ENCODE measurements around the gene DPH5. TPM values are rescaled to one million over a fixed set of nuclear protein-coding genes. Genes with fewer than 3 reads are reported as not detected.

DPH5 gene
- total RNA-seq, 1 experiment from 2014 or later = 76.8 TPM

- Mint-ChIP-seq H3K4me3 (ENCODE audit: unreplicated experiment) (no peak overlapping the region), H3K36me3 (ENCODE audit: insufficient read depth, unreplicated experiment) (peaks cover 74% of the 10 kb centered on the region), H3K4me1 (ENCODE audit: insufficient read depth, unreplicated experiment) (peaks cover 2% of the 10 kb centered on the region), H3K9me3 (ENCODE audit: unreplicated experiment) (no peaks in the 10 kb centered on the region), H3K27ac (ENCODE audit: low read depth, unreplicated experiment) (no peak overlapping the region), H3K27me3 (ENCODE audit: insufficient read depth, unreplicated experiment) (no peaks in the 10 kb centered on the region)
- CTCF ChIA-PET = interaction anchor here (1.4 kb wide), 1 partner anchor 311 kb away, joined by 4 read pairs; no protein-coding TSS in a partner anchor
- POLR2A ChIA-PET = interaction anchor here (1.3 kb wide), 1 partner anchor 12 kb away, joined by 3 read pairs; no protein-coding TSS in a partner anchor
- BruUV-seq (replicated peaks) = no TSS peak
- DNase-seq (ENCODE audit: unreplicated experiment) = no peak
- intact Hi-C loops (cut with micrococcal nuclease) = no loop called here
- no peak for TF ChIP-seq CTCF (IDR thresholded peaks at IDR 0.05; ENCODE audit: unreplicated experiment)
Observed at GRCh38 chr1:100976936-100977335, 48.6 kb downstream of the DPH5 start.

- H3K27ac Mint-ChIP-seq (ENCODE audit: low read depth, unreplicated experiment) = no peak overlapping the region
- no peak overlapping the region for H3K4me3 Mint-ChIP-seq (ENCODE audit: unreplicated experiment)
- intact Hi-C loops (cut with micrococcal nuclease) = no loop called here
- BruUV-seq (replicated peaks) = no TSS peak
- peaks cover 54% of the 10 kb centered on the region for H3K36me3 Mint-ChIP-seq (ENCODE audit: insufficient read depth, unreplicated experiment)
- no peaks in the 10 kb centered on the region for H3K9me3 Mint-ChIP-seq (ENCODE audit: unreplicated experiment)
- no peak for TF ChIP-seq CTCF (IDR thresholded peaks at IDR 0.05; ENCODE audit: unreplicated experiment)
- peaks cover 4% of the 10 kb centered on the region for H3K4me1 Mint-ChIP-seq (ENCODE audit: insufficient read depth, unreplicated experiment)
- ChIA-PET POLR2A (no interaction called here), CTCF (interaction anchor here (0.6 kb wide), 1 partner anchor 25 kb away, joined by 3 read pairs; no protein-coding TSS in a partner anchor)
- peak; percentile 4 for DNase-seq (ENCODE audit: unreplicated experiment)
- H3K27me3 Mint-ChIP-seq (ENCODE audit: insufficient read depth, unreplicated experiment) = no peaks in the 10 kb centered on the region
Observed at GRCh38 chr1:100972185-100972584, 53.4 kb downstream of the DPH5 start.

GRCh38 chr1:100971021-100971420 is 54.6 kb downstream of the DPH5 start:
- BruUV-seq (replicated peaks) = no TSS peak
- no peaks in the 10 kb centered on the region for H3K27me3 Mint-ChIP-seq (ENCODE audit: insufficient read depth, unreplicated experiment)
- no peaks in the 10 kb centered on the region for H3K9me3 Mint-ChIP-seq (ENCODE audit: unreplicated experiment)
- intact Hi-C loops (cut with micrococcal nuclease) = no loop called here
- H3K27ac Mint-ChIP-seq (ENCODE audit: low read depth, unreplicated experiment) = no peak overlapping the region
- POLR2A ChIA-PET = interaction anchor here (1.7 kb wide), 1 partner anchor 9 kb away, joined by 3 read pairs; no protein-coding TSS in a partner anchor
- no peak overlapping the region for H3K4me3 Mint-ChIP-seq (ENCODE audit: unreplicated experiment)
- no peak for TF ChIP-seq CTCF (IDR thresholded peaks at IDR 0.05; ENCODE audit: unreplicated experiment)
- H3K4me1 Mint-ChIP-seq (ENCODE audit: insufficient read depth, unreplicated experiment) = peaks cover 4% of the 10 kb centered on the region
- peaks cover 56% of the 10 kb centered on the region for H3K36me3 Mint-ChIP-seq (ENCODE audit: insufficient read depth, unreplicated experiment)
- DNase-seq (ENCODE audit: unreplicated experiment) = no peak
- CTCF ChIA-PET = interaction anchor here (1.1 kb wide), 2 partner anchors 13 to 317 kb away, joined by 3 to 4 read pairs; no protein-coding TSS in a partner anchor

GRCh38 chr1:100969327-100969726 is 56.3 kb downstream of the DPH5 start:
- ChIA-PET POLR2A (no interaction called here), CTCF (no interaction called here)
- intact Hi-C loops (cut with micrococcal nuclease) = no loop called here
- no TSS peak for BruUV-seq (replicated peaks)
- no peak for DNase-seq (ENCODE audit: unreplicated experiment)
- peaks cover 60% of the 10 kb centered on the region for H3K36me3 Mint-ChIP-seq (ENCODE audit: insufficient read depth, unreplicated experiment)
- H3K9me3 Mint-ChIP-seq (ENCODE audit: unreplicated experiment) = no peaks in the 10 kb centered on the region
- no peak overlapping the region for H3K27ac Mint-ChIP-seq (ENCODE audit: low read depth, unreplicated experiment)
- no peak for TF ChIP-seq CTCF (IDR thresholded peaks at IDR 0.05; ENCODE audit: unreplicated experiment)
- H3K4me3 Mint-ChIP-seq (ENCODE audit: unreplicated experiment) = no peak overlapping the region
- H3K27me3 Mint-ChIP-seq (ENCODE audit: insufficient read depth, unreplicated experiment) = no peaks in the 10 kb centered on the region
- peaks cover 4% of the 10 kb centered on the region for H3K4me1 Mint-ChIP-seq (ENCODE audit: insufficient read depth, unreplicated experiment)

Measured in MCF 10A (cell line).